ENCODE data around the gene ERGIC1.

GRCh38 chr5:172957458-172957857, 123.4 kb downstream of the ERGIC1 start:
- TF ChIP-seq CTCF (IDR thresholded peaks at IDR 0.05), result no peak
- TF ChIP-seq POLR2A (IDR thresholded peaks at IDR 0.05), result no peak

Measured in adrenal gland (tissue), 5 donors.